HEK293 (cell line): ENCODE data around the gene ATOH8.
A peak's percentile ranks its signal among the peaks of the same experiment; 100 is the strongest.

ENCODE experiments used
- GFI1B ChIP-seq: fragments of 450-650 bp; formaldehyde crosslinking; IDR thresholded peaks from 2 replicates; pipeline ENCODE4 v1.5.1; 2016; ENCODE audit warnings: missing biosample characterization, missing genetic modification characterization
- GLIS1 ChIP-seq: fragments of 450-650 bp; formaldehyde crosslinking; IDR thresholded peaks from 2 replicates; pipeline ENCODE4 v1.5.1; 2016; ENCODE audit warnings: missing biosample characterization, missing genetic modification characterization
- KLF16 ChIP-seq: fragments of 450-650 bp; formaldehyde crosslinking; IDR thresholded peaks from 2 replicates; pipeline ENCODE4 v1.5.1; 2017; ENCODE audit warnings: missing biosample characterization, missing genetic modification characterization
- SCRT2 ChIP-seq: fragments of 450-650 bp; formaldehyde crosslinking; IDR thresholded peaks from 2 replicates; pipeline ENCODE4 v1.5.1; 2016; ENCODE audit warnings: missing biosample characterization, missing genetic modification characterization
- SETDB1 ChIP-seq: IDR thresholded peaks from one replicate; pipeline ENCODE4 v1.6.1; 2017; ENCODE audit warnings: mild to moderate bottlenecking, low read length, moderate library complexity, mixed read lengths; ENCODE audit not compliant: insufficient read length
- SP7 ChIP-seq: fragments of 450-650 bp; formaldehyde crosslinking; IDR thresholded peaks from 2 replicates; pipeline ENCODE4 v1.5.1; 2016; ENCODE audit warnings: missing biosample characterization, missing genetic modification characterization
- WT1 ChIP-seq: fragments of 450-650 bp; formaldehyde crosslinking; IDR thresholded peaks from 2 replicates; pipeline ENCODE4 v1.5.1; 2016; ENCODE audit warnings: missing biosample characterization, missing genetic modification characterization
- ZBTB1 ChIP-seq: fragments of 450-650 bp; formaldehyde crosslinking; IDR thresholded peaks from 2 replicates; pipeline ENCODE4 v1.5.1; 2016; ENCODE audit warnings: missing biosample characterization, missing genetic modification characterization
- ZBTB21 ChIP-seq: fragments of 450-650 bp; formaldehyde crosslinking; IDR thresholded peaks from 2 replicates; pipeline ENCODE4 v1.5.1; 2017; ENCODE audit warnings: missing biosample characterization, missing genetic modification characterization
- ZBTB44 ChIP-seq: fragments of 450-650 bp; IDR thresholded peaks from 2 replicates; pipeline ENCODE4 v1.5.1; 2018; ENCODE audit warnings: missing biosample characterization, mild to moderate bottlenecking, missing genetic modification characterization
- ZFHX2 ChIP-seq: fragments of 450-650 bp; formaldehyde crosslinking; conservative IDR thresholded peaks from 2 replicates; pipeline ENCODE4 v1.5.1; 2016; ENCODE audit warnings: missing biosample characterization, missing genetic modification characterization
- ZFP37 ChIP-seq: fragments of 450-650 bp; formaldehyde crosslinking; IDR thresholded peaks from 2 replicates; pipeline ENCODE4 v1.5.1; 2016; ENCODE audit warnings: missing biosample characterization, missing genetic modification characterization
- ZIC2 ChIP-seq: fragments of 450-650 bp; formaldehyde crosslinking; IDR thresholded peaks from 2 replicates; pipeline ENCODE4 v1.5.1; 2016; ENCODE audit warnings: missing biosample characterization, missing genetic modification characterization
- ZNF133 ChIP-seq: fragments of 450-650 bp; formaldehyde crosslinking; IDR thresholded peaks from 2 replicates; pipeline ENCODE4 v1.5.1; 2016; ENCODE audit warnings: missing biosample characterization, missing genetic modification characterization
- ZNF155 ChIP-seq: fragments of 450-650 bp; formaldehyde crosslinking; IDR thresholded peaks from 2 replicates; pipeline ENCODE4 v1.5.1; 2016; ENCODE audit warnings: missing biosample characterization, missing genetic modification characterization
- ZNF174 ChIP-seq: fragments of 450-650 bp; formaldehyde crosslinking; IDR thresholded peaks from 2 replicates; pipeline ENCODE4 v1.5.0; 2017; ENCODE audit warnings: missing biosample characterization, mild to moderate bottlenecking, missing genetic modification characterization
- ZNF175 ChIP-seq: fragments of 450-650 bp; formaldehyde crosslinking; IDR thresholded peaks from 2 replicates; pipeline ENCODE4 v1.5.1; 2016; ENCODE audit warnings: missing biosample characterization, missing genetic modification characterization
- ZNF2 ChIP-seq: fragments of 450-650 bp; formaldehyde crosslinking; IDR thresholded peaks from 2 replicates; pipeline ENCODE4 v1.5.1; 2016; ENCODE audit warnings: missing biosample characterization, missing genetic modification characterization
- ZNF214 ChIP-seq: fragments of 450-650 bp; formaldehyde crosslinking; IDR thresholded peaks from 2 replicates; pipeline ENCODE4 v1.5.1; 2017; ENCODE audit warnings: missing biosample characterization, mild to moderate bottlenecking, missing genetic modification characterization, borderline replicate concordance
- ZNF223 ChIP-seq: fragments of 450-650 bp; formaldehyde crosslinking; IDR thresholded peaks from 2 replicates; pipeline ENCODE4 v1.5.1; 2016; ENCODE audit warnings: missing biosample characterization, missing genetic modification characterization
- ZNF23 ChIP-seq: fragments of 450-650 bp; formaldehyde crosslinking; IDR thresholded peaks from 2 replicates; pipeline ENCODE4 v1.5.1; 2016; ENCODE audit warnings: missing biosample characterization, missing genetic modification characterization, borderline replicate concordance
- ZNF248 ChIP-seq: fragments of 450-650 bp; formaldehyde crosslinking; IDR thresholded peaks from 2 replicates; pipeline ENCODE4 v1.5.1; 2017; ENCODE audit warnings: missing biosample characterization, missing genetic modification characterization
- ZNF324 ChIP-seq: fragments of 450-650 bp; formaldehyde crosslinking; IDR thresholded peaks from 2 replicates; pipeline ENCODE4 v1.5.1; 2016; ENCODE audit warnings: missing biosample characterization, missing genetic modification characterization
- ZNF335 ChIP-seq: fragments of 450-650 bp; formaldehyde crosslinking; conservative IDR thresholded peaks from 2 replicates; pipeline ENCODE4 v1.5.1; 2016; ENCODE audit warnings: missing biosample characterization, missing genetic modification characterization
- ZNF350 ChIP-seq: fragments of 450-650 bp; formaldehyde crosslinking; IDR thresholded peaks from 2 replicates; pipeline ENCODE4 v1.5.0; 2017; ENCODE audit warnings: missing biosample characterization, mild to moderate bottlenecking, missing genetic modification characterization
- ZNF354C ChIP-seq: fragments of 450-650 bp; formaldehyde crosslinking; IDR thresholded peaks from 2 replicates; pipeline ENCODE4 v1.5.1; 2016; ENCODE audit warnings: missing biosample characterization, missing genetic modification characterization, low read depth, borderline replicate concordance
- ZNF37A ChIP-seq: fragments of 450-650 bp; IDR thresholded peaks from 2 replicates; pipeline ENCODE4 v1.5.1; 2018; ENCODE audit warnings: missing biosample characterization, missing genetic modification characterization
- ZNF426 ChIP-seq: fragments of 450-650 bp; formaldehyde crosslinking; IDR thresholded peaks from 2 replicates; pipeline ENCODE4 v1.5.1; 2017; ENCODE audit warnings: missing biosample characterization, missing genetic modification characterization, mild to moderate bottlenecking, inconsistent platforms, moderate library complexity
- ZNF433 ChIP-seq: fragments of 450-650 bp; formaldehyde crosslinking; IDR thresholded peaks from 2 replicates; pipeline ENCODE4 v1.5.1; 2016; ENCODE audit warnings: missing biosample characterization, missing genetic modification characterization, low read depth
- ZNF473 ChIP-seq: fragments of 450-650 bp; formaldehyde crosslinking; IDR thresholded peaks from 2 replicates; pipeline ENCODE4 v1.5.1; 2017; ENCODE audit warnings: missing biosample characterization, missing genetic modification characterization
- ZNF488 ChIP-seq: fragments of 450-650 bp; formaldehyde crosslinking; IDR thresholded peaks from 2 replicates; pipeline ENCODE4 v1.5.1; 2016; ENCODE audit warnings: missing biosample characterization, missing genetic modification characterization
- ZNF521 ChIP-seq: fragments of 450-650 bp; formaldehyde crosslinking; IDR thresholded peaks from 2 replicates; pipeline ENCODE4 v1.5.1; 2017; ENCODE audit warnings: missing biosample characterization, mild to moderate bottlenecking, missing genetic modification characterization
- ZNF544 ChIP-seq: fragments of 450-650 bp; formaldehyde crosslinking; IDR thresholded peaks from 2 replicates; pipeline ENCODE4 v1.5.0; 2017; ENCODE audit warnings: missing biosample characterization, missing genetic modification characterization
- ZNF558 ChIP-seq: fragments of 450-650 bp; formaldehyde crosslinking; IDR thresholded peaks from 2 replicates; pipeline ENCODE4 v1.5.1; 2016; ENCODE audit warnings: missing biosample characterization, missing genetic modification characterization
- ZNF561 ChIP-seq: fragments of 450-650 bp; IDR thresholded peaks from 2 replicates; pipeline ENCODE4 v1.5.1; 2018; ENCODE audit warnings: missing biosample characterization, missing genetic modification characterization, borderline replicate concordance
- ZNF585B ChIP-seq: fragments of 450-650 bp; formaldehyde crosslinking; IDR thresholded peaks from 2 replicates; pipeline ENCODE4 v1.5.1; 2016; ENCODE audit warnings: missing biosample characterization, missing genetic modification characterization
- ZNF626 ChIP-seq: fragments of 450-650 bp; sonication (Bioruptor Pico); formaldehyde crosslinking; IDR thresholded peaks from 2 replicates; pipeline ENCODE4 v1.5.1; 2018; ENCODE audit warnings: missing biosample characterization, missing genetic modification characterization, inconsistent platforms
- ZNF670 ChIP-seq: fragments of 450-650 bp; formaldehyde crosslinking; IDR thresholded peaks from 2 replicates; pipeline ENCODE4 v1.5.1; 2016; ENCODE audit warnings: missing biosample characterization, missing genetic modification characterization, low read depth
- ZNF768 ChIP-seq: fragments of 450-650 bp; formaldehyde crosslinking; IDR thresholded peaks from 2 replicates; pipeline ENCODE4 v1.5.1; 2018; ENCODE audit warnings: missing biosample characterization, mild to moderate bottlenecking, missing genetic modification characterization
- ZNF777 ChIP-seq: fragments of 450-650 bp; formaldehyde crosslinking; IDR thresholded peaks from 2 replicates; pipeline ENCODE4 v1.5.1; 2017; ENCODE audit warnings: missing biosample characterization, missing genetic modification characterization, borderline replicate concordance
- ZNF837 ChIP-seq: fragments of 450-650 bp; formaldehyde crosslinking; IDR thresholded peaks from 2 replicates; pipeline ENCODE4 v1.5.1; 2016; ENCODE audit warnings: missing biosample characterization, missing genetic modification characterization
- ZNF843 ChIP-seq: fragments of 450-650 bp; formaldehyde crosslinking; IDR thresholded peaks from 2 replicates; pipeline ENCODE4 v1.5.1; 2016; ENCODE audit warnings: missing biosample characterization, missing genetic modification characterization
- ZSCAN16 ChIP-seq: fragments of 450-650 bp; formaldehyde crosslinking; IDR thresholded peaks from 2 replicates; pipeline ENCODE4 v1.5.1; 2016; ENCODE audit warnings: missing biosample characterization, missing genetic modification characterization

ATOH8 gene

GRCh38 chr2:85772019-85772745 is 18.4 kb downstream of the ATOH8 start (continued):
- no peak for TF ChIP-seq ZNF585B (tag by site-specific recombination)
- no peak for TF ChIP-seq ZNF133 (tag by site-specific recombination)
- TF ChIP-seq ZNF837 (tag by site-specific recombination), result no peak
- TF ChIP-seq ZNF488 (tag by site-specific recombination), result peak; percentile 51; the same call in 1 of the 2 replicates
- TF ChIP-seq SCRT2 (tag by site-specific recombination), result no peak
- TF ChIP-seq ZNF777, result no peak
- TF ChIP-seq ZNF433 (tag by site-specific recombination), result no peak
- TF ChIP-seq ZNF561 (tag by site-specific recombination), result no peak
- TF ChIP-seq ZNF23 (tag by site-specific recombination), result no peak
- no peak for TF ChIP-seq ZSCAN16 (tag by site-specific recombination)
- no peak for TF ChIP-seq ZNF175 (tag by site-specific recombination)
- no peak for TF ChIP-seq ZNF521 (tag by site-specific recombination)
- no peak for TF ChIP-seq GFI1B
- peak; percentile 93 for TF ChIP-seq GLIS1
- no peak for TF ChIP-seq KLF16
- TF ChIP-seq ZFP37, result no peak
- TF ChIP-seq ZNF155 (tag by site-specific recombination), result no peak
- TF ChIP-seq ZBTB44 (tag by site-specific recombination), result peak; percentile 50; the same call in 1 of the 2 replicates
- no peak for TF ChIP-seq ZNF248
- peak; percentile 34 for TF ChIP-seq ZNF335 (tag by site-specific recombination)
- TF ChIP-seq ZFHX2 (tag by site-specific recombination), result no peak
- peak; percentile 89 for TF ChIP-seq ZNF843
- TF ChIP-seq ZNF473 (tag by site-specific recombination), result no peak
- TF ChIP-seq ZBTB21 (tag by site-specific recombination), result peak; percentile 62
- TF ChIP-seq ZNF350, result no peak
- no peak for TF ChIP-seq ZNF544 (tag by site-specific recombination)
- no peak for TF ChIP-seq SETDB1
- TF ChIP-seq SP7 (tag by site-specific recombination), result peak; percentile 87
- no peak for TF ChIP-seq ZNF223 (tag by site-specific recombination)
- peak; percentile 71; the same call in 1 of the 2 replicates for TF ChIP-seq WT1 (tag by site-specific recombination)
- TF ChIP-seq ZIC2 (tag by site-specific recombination), result peak; percentile 99
- no peak for TF ChIP-seq ZNF354C (tag by site-specific recombination)
- no peak for TF ChIP-seq ZNF174 (tag by site-specific recombination)
- TF ChIP-seq ZNF37A (tag by site-specific recombination), result no peak
- TF ChIP-seq ZNF426, result no peak
- no peak for TF ChIP-seq ZNF670
- no peak for TF ChIP-seq ZNF214 (tag by site-specific recombination)
- peak; percentile 68; the same call in 1 of the 2 replicates for TF ChIP-seq ZNF324
- TF ChIP-seq ZNF768 (tag by site-specific recombination), result no peak
- no peak for TF ChIP-seq ZNF2 (tag by site-specific recombination)
- TF ChIP-seq ZNF558 (tag by site-specific recombination), result no peak
- no peak for TF ChIP-seq ZNF626 (tag by site-specific recombination)
- TF ChIP-seq ZBTB1 (tag by site-specific recombination), result no peak
